OCI-LY3 (cell line): ENCODE data around the gene BTBD2.
A peak's percentile ranks its signal among the peaks of the same experiment; 100 is the strongest.

Experiments used
- EZH2phosphoT487 ChIP-seq: fragments of 200-600 bp; shearing (Covaris generic); IDR thresholded peaks from 2 replicates; pipeline ENCODE4 v1.6.1; 2018; ENCODE audit warnings: antibody characterized with exemption, mixed run types, low read depth
- TF ChIP-seq, protein P1 (sequence below): fragments of 200-600, 300-600 bp; sonication (generic); IDR thresholded peaks from 2 replicates; pipeline ENCODE4 v1.5.1; 2014; ENCODE audit warnings: antibody characterized with exemption, low read length, low read depth

DNA sequence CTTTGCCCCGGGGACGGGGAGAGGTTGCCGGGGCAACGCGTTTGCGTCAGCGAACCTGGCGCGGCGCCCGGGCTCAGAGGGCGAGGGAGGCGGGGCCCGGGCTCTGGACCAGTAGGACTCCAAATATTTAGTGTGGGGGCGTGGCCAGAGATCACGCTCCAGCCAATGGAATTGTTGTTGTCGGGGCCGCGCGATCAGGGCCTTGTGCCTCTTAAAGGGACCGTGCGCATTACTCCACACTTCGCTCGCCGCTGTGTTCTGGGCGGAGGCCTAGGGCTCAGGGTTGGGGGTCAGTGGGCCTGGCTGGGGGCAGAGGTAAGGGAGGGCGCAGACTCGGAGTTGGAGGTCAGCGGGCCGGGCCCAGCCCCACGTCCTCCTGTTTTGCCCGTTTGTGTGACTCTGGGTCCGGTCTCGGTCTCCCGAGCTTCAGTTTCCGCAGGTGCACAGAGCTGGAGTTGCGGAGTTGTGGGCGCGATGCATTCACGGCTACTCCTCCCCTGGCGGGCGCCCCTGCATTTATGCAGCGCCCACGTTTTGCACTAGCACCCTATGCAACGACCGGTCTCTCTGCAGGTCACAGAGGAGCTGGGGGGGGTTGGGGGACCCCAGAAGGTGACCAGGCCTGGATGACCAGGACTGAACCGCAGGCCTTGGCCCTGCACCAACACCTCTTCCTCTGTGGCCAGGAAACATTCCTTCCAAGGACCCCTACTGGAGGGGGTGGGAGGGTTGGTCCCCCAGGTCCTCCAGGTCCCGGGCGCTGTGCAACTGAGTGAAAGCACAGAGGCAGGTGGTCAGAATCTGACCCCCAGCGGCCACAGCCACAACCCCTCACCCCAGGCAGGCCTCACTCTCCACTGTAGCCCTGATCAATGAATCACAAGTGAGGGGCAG, 46.2 kb upstream of the BTBD2 start:
- TF ChIP-seq, protein P1, sequence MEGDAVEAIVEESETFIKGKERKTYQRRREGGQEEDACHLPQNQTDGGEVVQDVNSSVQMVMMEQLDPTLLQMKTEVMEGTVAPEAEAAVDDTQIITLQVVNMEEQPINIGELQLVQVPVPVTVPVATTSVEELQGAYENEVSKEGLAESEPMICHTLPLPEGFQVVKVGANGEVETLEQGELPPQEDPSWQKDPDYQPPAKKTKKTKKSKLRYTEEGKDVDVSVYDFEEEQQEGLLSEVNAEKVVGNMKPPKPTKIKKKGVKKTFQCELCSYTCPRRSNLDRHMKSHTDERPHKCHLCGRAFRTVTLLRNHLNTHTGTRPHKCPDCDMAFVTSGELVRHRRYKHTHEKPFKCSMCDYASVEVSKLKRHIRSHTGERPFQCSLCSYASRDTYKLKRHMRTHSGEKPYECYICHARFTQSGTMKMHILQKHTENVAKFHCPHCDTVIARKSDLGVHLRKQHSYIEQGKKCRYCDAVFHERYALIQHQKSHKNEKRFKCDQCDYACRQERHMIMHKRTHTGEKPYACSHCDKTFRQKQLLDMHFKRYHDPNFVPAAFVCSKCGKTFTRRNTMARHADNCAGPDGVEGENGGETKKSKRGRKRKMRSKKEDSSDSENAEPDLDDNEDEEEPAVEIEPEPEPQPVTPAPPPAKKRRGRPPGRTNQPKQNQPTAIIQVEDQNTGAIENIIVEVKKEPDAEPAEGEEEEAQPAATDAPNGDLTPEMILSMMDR, result peak; percentile 47
- no peak for TF ChIP-seq EZH2phosphoT487
